Measurements from ENCODE around the gene PHYHD1. TPM values are rescaled to one million over a fixed set of nuclear protein-coding genes. Genes with fewer than 3 reads are reported as not detected.

PHYHD1 gene
- total RNA-seq, 2 experiments from 2014 or later: 0.21 to 0.44 TPM

- ChIA-PET POLR2A (no interaction called here), CTCF (interaction anchor here (0.6 kb wide), 1 partner anchor 37 kb away, joined by 3 read pairs; no protein-coding TSS in a partner anchor)
- Mint-ChIP-seq H3K4me1 (no peaks in the 10 kb centered on the region), H3K27ac (no peak overlapping the region), H3K36me3 (ENCODE audit: low read depth) (peaks cover 61% of the 10 kb centered on the region), H3K9me3 (ENCODE audit: low read depth) (no peaks in the 10 kb centered on the region), H3K4me3 (no peak overlapping the region), H3K27me3 (no peaks in the 10 kb centered on the region)
- no peak for DNase-seq
- intact Hi-C loops (cut with DNase I, micrococcal nuclease): no loop called here
- no peak for ATAC-seq
Measured at GRCh38 chr9:128986671-128987070, 65.9 kb downstream of the PHYHD1 start.

- peaks cover 58% of the 10 kb centered on the region for H3K36me3 Mint-ChIP-seq (ENCODE audit: low read depth)
- CTCF ChIA-PET: interaction anchor here (0.6 kb wide), 1 partner anchor 29 kb away, joined by 5 read pairs; no protein-coding TSS in a partner anchor
- POLR2A ChIA-PET: no interaction called here
Measured at GRCh38 chr9:128987805-128988204, 67.0 kb downstream of the PHYHD1 start.

More at GRCh38 chr9:128987805-128988204, 67.0 kb downstream of the PHYHD1 start:
- intact Hi-C loops (cut with DNase I, micrococcal nuclease): no loop called here
- Mint-ChIP-seq H3K4me1 (no peaks in the 10 kb centered on the region), H3K27me3 (no peaks in the 10 kb centered on the region), H3K27ac (no peak overlapping the region), H3K4me3 (no peak overlapping the region), H3K9me3 (ENCODE audit: low read depth) (no peaks in the 10 kb centered on the region)
- no peak for ATAC-seq
- no peak for DNase-seq

Other genes with a start within 250 kb of the PHYHD1 start
- gene SET, start 231.8 kb upstream of the PHYHD1 start, total RNA-seq: 100 to 1,000 TPM; 673 to 682 TPM
- gene PKN3, start 218.5 kb upstream of the PHYHD1 start, total RNA-seq: 10 to 100 TPM; 14.6 to 14.9 TPM
- gene ZDHHC12, start 196.9 kb upstream of the PHYHD1 start, total RNA-seq: 10 to 100 TPM; 45.3 to 49.5 TPM
- gene ZER1, start 149.1 kb upstream of the PHYHD1 start, total RNA-seq: 10 to 100 TPM; 17.1 to 19.3 TPM
- gene TBC1D13, start 133.7 kb upstream of the PHYHD1 start, total RNA-seq: 10 to 100 TPM; 10.5 to 14.0 TPM
- gene ENDOG, start 102.5 kb upstream of the PHYHD1 start, total RNA-seq: 1 to 10 TPM; 7.3 to 9.3 TPM
- gene SPOUT1, start 91.2 kb upstream of the PHYHD1 start, total RNA-seq: 10 to 100 TPM; 87.9 to 92.9 TPM
- gene KYAT1, start 39.0 kb upstream of the PHYHD1 start, total RNA-seq: 10 to 100 TPM; 14.8 to 18.5 TPM
- 10 to 100 TPM; 14.9 to 15.5 TPM for gene LRRC8A, start 38.8 kb upstream of the PHYHD1 start, total RNA-seq
- gene DOLK, start 26.6 kb downstream of the PHYHD1 start, total RNA-seq: 1 to 10 TPM; 4.8 to 5.0 TPM
- gene NUP188, start 26.7 kb downstream of the PHYHD1 start, total RNA-seq: 100 to 1,000 TPM; 102 to 124 TPM
- 10 to 100 TPM; 49.1 to 53.7 TPM for gene SH3GLB2, start 107.3 kb downstream of the PHYHD1 start, total RNA-seq
- gene MIGA2, start 115.6 kb downstream of the PHYHD1 start, total RNA-seq: 10 to 100 TPM; 15.7 to 25.8 TPM
- 10 to 100 TPM; 15.1 to 16.4 TPM for gene DOLPP1, start 160.1 kb downstream of the PHYHD1 start, total RNA-seq
- 10 to 100 TPM; 13.2 to 18.9 TPM for gene CRAT, start 189.8 kb downstream of the PHYHD1 start, total RNA-seq
- gene PTPA, start 190.4 kb downstream of the PHYHD1 start, total RNA-seq: 10 to 100 TPM; 71.9 to 88.0 TPM